Keratinocyte (primary cell): ENCODE data around the gene ST8SIA2. TPM values are rescaled to one million over a fixed set of nuclear protein-coding genes. Genes with fewer than 3 reads are reported as not detected.

ENCODE experiments used
- DNase-seq: peaks from one replicate; pipeline ENCODE4 v3.0.0-alpha.2; 2011; ENCODE audit warnings: low read depth, missing footprints, low spot score
- FAIRE-seq: peaks from 2 replicates; lab custom pipeline; 2011; peaks lifted over from hg19 to GRCh38; lab: Jason Lieb, UNC
- H2AFZ ChIP-seq: 2 replicates; pipeline ENCODE4 v1.6.0; 2012; ENCODE audit warnings: low read length, control low read depth, inconsistent platforms; ENCODE audit not compliant: control insufficient read depth
- H3K27ac ChIP-seq: 2 replicates; pipeline ENCODE4 v1.5.1; 2011; ENCODE audit warnings: low read length; ENCODE audit not compliant: control insufficient read depth, insufficient read depth
- H3K27me3 ChIP-seq: 3 replicates; pipeline ENCODE4 v1.6.0; 2011; ENCODE audit warnings: low read length; ENCODE audit not compliant: control insufficient read depth, insufficient read depth; ENCODE audit errors: extremely low read depth
- H3K36me3 ChIP-seq, 2 experiments: 2 replicates in 1 of 2; 3 replicates in 1 of 2; pipeline ENCODE4 v1.5.1; 2011; ENCODE audit warnings: low read length in 2 of 2, mild to moderate bottlenecking in 1 of 2; ENCODE audit not compliant: control insufficient read depth in 2 of 2, insufficient read depth in 2 of 2; ENCODE audit errors: extremely low read depth in 1 of 2
- H3K4me1 ChIP-seq: 3 replicates; pipeline ENCODE4 v1.5.1; 2011; ENCODE audit warnings: low read length; ENCODE audit not compliant: control insufficient read depth, insufficient read depth; ENCODE audit errors: extremely low read depth
- H3K4me2 ChIP-seq: 3 replicates; pipeline ENCODE4 v1.6.0; 2011; ENCODE audit warnings: low read depth, low read length; ENCODE audit not compliant: control insufficient read depth, insufficient read depth; ENCODE audit errors: extremely low read depth
- H3K4me3 ChIP-seq, 3 experiments: fragments of 200-600 bp in 1 of 3; sonication (generic) in 1 of 3; 2 replicates in 2 of 3; 3 replicates in 1 of 3; pipeline ENCODE4 v1.5.1; 2011 to 2016; ENCODE audit warnings: low read length in 3 of 3, mild to moderate bottlenecking in 3 of 3, control low read depth in 2 of 3, inconsistent platforms in 1 of 3, low read depth in 1 of 3, mixed read lengths in 1 of 3, mixed run types in 1 of 3, moderate library complexity in 1 of 3; ENCODE audit not compliant: control insufficient read depth in 2 of 3, insufficient read depth in 2 of 3; ENCODE audit errors: extremely low read depth in 1 of 3
- H3K79me2 ChIP-seq: 2 replicates; pipeline ENCODE4 v1.6.0; 2012; ENCODE audit warnings: low read length; ENCODE audit not compliant: control insufficient read depth, insufficient read depth
- H3K9ac ChIP-seq: 3 replicates; pipeline ENCODE4 v1.6.0; 2011; ENCODE audit warnings: low read length; ENCODE audit not compliant: control insufficient read depth, insufficient read depth; ENCODE audit errors: extremely low read depth
- H3K9me1 ChIP-seq: 3 replicates; pipeline ENCODE4 v1.6.0; 2011; ENCODE audit warnings: low read length; ENCODE audit not compliant: control insufficient read depth, insufficient read depth; ENCODE audit errors: extremely low read depth
- H3K9me3 ChIP-seq: 2 replicates; pipeline ENCODE4 v1.5.1; 2012; ENCODE audit warnings: low read depth, low read length; ENCODE audit not compliant: control insufficient read depth
- H4K20me1 ChIP-seq: 3 replicates; pipeline ENCODE4 v1.6.0; 2011; ENCODE audit warnings: low read length; ENCODE audit not compliant: control insufficient read depth, insufficient read depth; ENCODE audit errors: extremely low read depth
- CTCF ChIP-seq, 3 experiments: IDR thresholded peaks in 1 of 3; conservative IDR thresholded peaks in 1 of 3; optimal IDR thresholded peaks in 1 of 3; 2 replicates in 2 of 3; 3 replicates in 1 of 3; pipeline versions ENCODE3 to v1.5.1; 2011; ENCODE audit warnings: low read length in 3 of 3, mild to moderate bottlenecking in 3 of 3, moderate library complexity in 2 of 3, control low read depth in 1 of 3, inconsistent platforms in 1 of 3; ENCODE audit not compliant: insufficient read depth in 2 of 3; ENCODE audit errors: extremely low read depth in 1 of 3
- EZH2 ChIP-seq: IDR thresholded peaks from one replicate; pipeline ENCODE4 v1.6.1; 2012; ENCODE audit warnings: inconsistent platforms, mild to moderate bottlenecking, low read length, moderate library complexity
- dilution Hi-C: fragments of 300-500 bp; cut with MboI; formaldehyde crosslinking; loops from one replicate; pipeline ENCODE4 v1.7.0; 2020; ENCODE audit warnings: low sequenced_read_pairs; ENCODE audit not compliant: extremely low pct_ligation_motif_present
- polyA plus RNA-seq, 5 experiments: library from polyadenylated mRNA; depleted of rRNA in 3 of 5; stranded (reverse) in 3 of 5; stranded (forward) in 1 of 5; unstranded in 1 of 5; fragments of >200 nt; gene quantifications; 1 replicate in 1 of 5; 2 replicates in 3 of 5; 3 replicates in 1 of 5; pipeline versions ENCODE4 v1.2.1 to v1.2.3, GENCODE V29; 2011 to 2012; ENCODE audit warnings: missing spikeins in 2 of 5, low read depth in 1 of 5, low replicate concordance in 1 of 5

Gene ST8SIA2
- polyA plus RNA-seq, 1 donor (not counting 4 experiments of a cell fraction or from before 2014, with no cell fraction given), result 0.22 TPM

DNA sequence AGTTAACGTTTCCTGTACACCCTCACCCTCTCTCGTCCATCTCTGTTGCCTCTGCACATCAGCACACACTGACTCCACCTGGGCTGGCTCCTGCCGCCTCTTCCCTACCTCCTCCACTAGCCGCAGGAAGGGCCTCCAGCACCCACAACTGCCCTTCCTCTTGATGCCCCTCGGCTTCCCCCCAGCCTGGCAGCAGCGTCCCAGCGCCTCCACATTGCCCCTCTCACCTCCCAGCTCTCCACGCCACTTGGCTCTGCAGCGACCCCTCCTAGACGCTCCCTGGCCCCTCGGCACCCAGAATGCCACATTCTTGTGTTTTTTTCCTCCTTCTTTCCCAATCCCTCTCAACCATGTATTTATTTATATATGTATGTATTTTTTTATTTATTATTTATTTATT, 73.6 kb downstream of the ST8SIA2 start:
- no peaks in the 10 kb centered on the region for H3K9me3 ChIP-seq
- TF ChIP-seq CTCF (optimal IDR thresholded peaks at IDR 0.05 in 1 of 3, IDR thresholded peaks at IDR 0.05 in 1 of 3, conservative IDR thresholded peaks at IDR 0.05 in 1 of 3; ENCODE audit: extremely low read depth in 1 of 3, insufficient read depth in 2 of 3, low read length in 3 of 3) (no peak), EZH2 (no peak)
- no peaks in the 10 kb centered on the region for H3K36me3 ChIP-seq
- no peak for DNase-seq
- H3K4me2 ChIP-seq, result no peak overlapping the region
- no peak overlapping the region for H3K4me3 ChIP-seq
- no peak for FAIRE-seq
- no peak overlapping the region for H3K9ac ChIP-seq
- H3K9me1 ChIP-seq, result no peaks in the 10 kb centered on the region
- no peaks in the 10 kb centered on the region for H3K79me2 ChIP-seq
- dilution Hi-C loops, result no loop called here
- H3K27me3 ChIP-seq, result no peaks in the 10 kb centered on the region
- no peak overlapping the region for H3K27ac ChIP-seq
- no peaks in the 10 kb centered on the region for H4K20me1 ChIP-seq
- no peak overlapping the region for H2AFZ ChIP-seq
- H3K4me1 ChIP-seq, result no peaks in the 10 kb centered on the region

DNA sequence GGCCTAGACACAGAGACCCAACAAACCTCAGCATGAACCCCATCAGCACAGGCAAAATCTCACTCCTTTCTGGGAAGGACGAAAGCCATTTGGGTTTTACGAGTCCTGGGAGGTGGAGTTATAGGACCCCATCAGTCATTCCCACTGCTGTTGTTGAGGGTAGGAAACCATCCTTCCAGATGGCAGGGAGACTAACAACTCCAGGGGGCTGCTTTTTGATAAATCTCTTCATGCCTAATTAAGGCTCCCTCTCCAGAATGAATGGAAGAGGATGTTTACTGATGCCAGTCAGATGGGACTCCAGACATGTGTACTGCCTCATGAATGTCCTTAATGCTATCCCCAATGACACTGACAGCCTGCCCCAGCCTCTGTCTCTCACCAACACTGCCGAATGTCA, 75.3 kb downstream of the ST8SIA2 start:
- no peaks in the 10 kb centered on the region for H3K9me1 ChIP-seq
- H3K4me3 ChIP-seq, result no peak overlapping the region
- dilution Hi-C loops, result no loop called here
- no peak overlapping the region for H3K27ac ChIP-seq
- H3K9ac ChIP-seq, result no peak overlapping the region
- H3K79me2 ChIP-seq, result no peaks in the 10 kb centered on the region
- no peak for FAIRE-seq
- no peak overlapping the region for H2AFZ ChIP-seq
- H3K4me2 ChIP-seq, result no peak overlapping the region
- H4K20me1 ChIP-seq, result no peaks in the 10 kb centered on the region
- no peaks in the 10 kb centered on the region for H3K9me3 ChIP-seq
- no peaks in the 10 kb centered on the region for H3K4me1 ChIP-seq
- H3K36me3 ChIP-seq, result no peaks in the 10 kb centered on the region
- no peak for DNase-seq
- H3K27me3 ChIP-seq, result no peaks in the 10 kb centered on the region
- TF ChIP-seq EZH2, result no peak

DNA sequence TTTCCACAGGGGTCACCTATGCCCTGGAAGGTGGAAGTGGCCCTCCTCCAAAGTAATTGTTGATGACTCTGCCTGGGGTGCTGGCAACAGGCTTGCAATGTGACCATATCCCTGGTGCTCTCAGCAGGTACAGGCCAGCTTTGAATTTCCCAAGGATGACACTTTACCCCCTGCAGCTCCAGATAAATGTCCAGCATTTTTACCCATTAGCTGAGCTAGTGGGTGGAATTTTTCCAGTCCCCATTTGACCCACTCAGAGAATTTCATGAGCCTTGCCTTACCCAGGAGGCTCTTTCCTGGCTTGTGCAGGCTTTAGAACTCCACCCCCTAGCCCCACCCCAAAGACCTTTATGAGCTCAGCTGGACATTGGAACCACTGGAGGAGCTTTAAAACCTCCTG, 77.6 kb downstream of the ST8SIA2 start:
- Histone ChIP-seq H3K9ac (no peak overlapping the region), H3K27ac (no peak overlapping the region), H3K9me1 (no peaks in the 10 kb centered on the region), H3K36me3 (no peaks in the 10 kb centered on the region), H3K79me2 (no peaks in the 10 kb centered on the region), H3K4me2 (no peak overlapping the region), H4K20me1 (no peaks in the 10 kb centered on the region), H3K9me3 (no peaks in the 10 kb centered on the region), H3K27me3 (no peaks in the 10 kb centered on the region), H3K4me1 (no peaks in the 10 kb centered on the region), H3K4me3 (no peak overlapping the region), H2AFZ (no peak overlapping the region)
- FAIRE-seq (no peak), DNase-seq (no peak)
- TF ChIP-seq EZH2 (no peak), CTCF (optimal IDR thresholded peaks at IDR 0.05 in 1 of 3, IDR thresholded peaks at IDR 0.05 in 1 of 3, conservative IDR thresholded peaks at IDR 0.05 in 1 of 3; ENCODE audit: extremely low read depth in 1 of 3, insufficient read depth in 2 of 3, low read length in 3 of 3) (no peak)
- dilution Hi-C loops, result no loop called here
